Parathyroid adenoma (tissue), 2 donors: Measurements from ENCODE around the gene HK3.

ENCODE experiments used
- H2AFZ ChIP-seq: fragments of 300-600 bp; sonication (generic); one replicate; pipeline ENCODE4 v1.7.0; 2017; ENCODE audit warnings: antibody characterized with exemption, mild to moderate bottlenecking
- H3K27ac ChIP-seq: fragments of 300-600 bp; sonication (generic); one replicate; pipeline ENCODE4 v1.7.0; 2017
- H3K27me3 ChIP-seq: fragments of 300-600 bp; sonication (generic); one replicate; pipeline ENCODE4 v1.7.0; 2017; ENCODE audit warnings: low read length; ENCODE audit not compliant: control insufficient read depth, insufficient read depth
- H3K36me3 ChIP-seq: fragments of 300-600 bp; sonication (generic); one replicate; pipeline ENCODE4 v1.7.0; 2017; ENCODE audit warnings: low read length; ENCODE audit not compliant: control insufficient read depth, insufficient read depth
- H3K4me1 ChIP-seq: fragments of 300-600 bp; sonication (generic); one replicate; pipeline ENCODE4 v1.7.0; 2017; ENCODE audit warnings: control low read depth
- H3K4me2 ChIP-seq: fragments of 300-600 bp; sonication (generic); one replicate; pipeline ENCODE4 v1.7.0; 2017; ENCODE audit warnings: low read length
- H3K4me3 ChIP-seq: fragments of 300-600 bp; sonication (generic); one replicate; pipeline ENCODE4 v1.7.0; 2017; ENCODE audit warnings: low read depth, low read length
- H3K79me2 ChIP-seq: fragments of 300-600 bp; sonication (generic); one replicate; pipeline ENCODE4 v1.7.0; 2017; ENCODE audit warnings: control low read depth
- H3K9ac ChIP-seq: fragments of 300-600 bp; sonication (generic); one replicate; pipeline ENCODE4 v1.7.0; 2017; ENCODE audit warnings: mild to moderate bottlenecking
- H3K9me3 ChIP-seq: fragments of 300-600 bp; sonication (generic); one replicate; pipeline ENCODE4 v1.7.0; 2017; ENCODE audit warnings: low read length; ENCODE audit not compliant: control insufficient read depth
- TF ChIP-seq, protein P1 (sequence below): fragments of 300-600 bp; sonication (generic); IDR thresholded peaks from one replicate; pipeline ENCODE4 v1.7.0; 2017; ENCODE audit warnings: antibody characterized with exemption, mild to moderate bottlenecking
- donor health status: primary hyperparathyroidism.

HK3 gene

DNA sequence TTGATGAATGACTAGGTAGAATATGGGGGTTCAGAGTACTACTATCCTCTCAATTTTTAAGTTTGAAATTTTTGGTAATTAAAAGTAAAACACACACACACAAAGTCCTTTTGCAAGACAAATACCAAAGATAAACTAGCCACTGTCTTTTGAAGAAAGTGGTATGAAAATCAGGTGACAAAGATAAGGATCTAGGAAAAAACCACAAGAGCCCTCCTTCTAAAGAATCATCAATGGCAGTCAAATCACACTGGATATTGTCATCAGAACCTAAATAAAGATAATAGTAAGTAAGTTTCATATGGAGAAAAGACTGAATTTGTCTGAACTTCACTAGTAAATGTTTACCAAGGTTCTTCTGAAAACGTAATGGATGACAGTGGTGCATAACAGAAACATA, 30.5 kb upstream of the HK3 start:
- H3K79me2 ChIP-seq = peaks cover 17% of the 10 kb centered on the region
- no peak overlapping the region for H2AFZ ChIP-seq
- no peak overlapping the region for H3K9ac ChIP-seq
- no peaks in the 10 kb centered on the region for H3K9me3 ChIP-seq
- no peaks in the 10 kb centered on the region for H3K27me3 ChIP-seq
- no peak overlapping the region for H3K4me3 ChIP-seq
- H3K4me2 ChIP-seq = no peak overlapping the region
- no peak overlapping the region for H3K27ac ChIP-seq
- TF ChIP-seq, protein P1, sequence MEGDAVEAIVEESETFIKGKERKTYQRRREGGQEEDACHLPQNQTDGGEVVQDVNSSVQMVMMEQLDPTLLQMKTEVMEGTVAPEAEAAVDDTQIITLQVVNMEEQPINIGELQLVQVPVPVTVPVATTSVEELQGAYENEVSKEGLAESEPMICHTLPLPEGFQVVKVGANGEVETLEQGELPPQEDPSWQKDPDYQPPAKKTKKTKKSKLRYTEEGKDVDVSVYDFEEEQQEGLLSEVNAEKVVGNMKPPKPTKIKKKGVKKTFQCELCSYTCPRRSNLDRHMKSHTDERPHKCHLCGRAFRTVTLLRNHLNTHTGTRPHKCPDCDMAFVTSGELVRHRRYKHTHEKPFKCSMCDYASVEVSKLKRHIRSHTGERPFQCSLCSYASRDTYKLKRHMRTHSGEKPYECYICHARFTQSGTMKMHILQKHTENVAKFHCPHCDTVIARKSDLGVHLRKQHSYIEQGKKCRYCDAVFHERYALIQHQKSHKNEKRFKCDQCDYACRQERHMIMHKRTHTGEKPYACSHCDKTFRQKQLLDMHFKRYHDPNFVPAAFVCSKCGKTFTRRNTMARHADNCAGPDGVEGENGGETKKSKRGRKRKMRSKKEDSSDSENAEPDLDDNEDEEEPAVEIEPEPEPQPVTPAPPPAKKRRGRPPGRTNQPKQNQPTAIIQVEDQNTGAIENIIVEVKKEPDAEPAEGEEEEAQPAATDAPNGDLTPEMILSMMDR = no peak
- H3K36me3 ChIP-seq = no peaks in the 10 kb centered on the region
- no peaks in the 10 kb centered on the region for H3K4me1 ChIP-seq

GRCh38 chr5:176927562-176927961, 28.4 kb upstream of the HK3 start:
- no peak overlapping the region for H2AFZ ChIP-seq
- H3K27me3 ChIP-seq = no peaks in the 10 kb centered on the region
- H3K9me3 ChIP-seq = no peaks in the 10 kb centered on the region
- TF ChIP-seq, protein P1 = no peak
- H3K4me1 ChIP-seq = no peaks in the 10 kb centered on the region
- H3K27ac ChIP-seq = no peak overlapping the region
- H3K79me2 ChIP-seq = peaks cover 22% of the 10 kb centered on the region
- H3K4me3 ChIP-seq = no peak overlapping the region
- H3K4me2 ChIP-seq = no peak overlapping the region
- H3K9ac ChIP-seq = no peak overlapping the region
- no peaks in the 10 kb centered on the region for H3K36me3 ChIP-seq

- Histone ChIP-seq H2AFZ (no peak overlapping the region), H3K9ac (no peak overlapping the region)
- TF ChIP-seq, protein P1 = no peak
Observed at GRCh38 chr5:176922817-176923216, 23.7 kb upstream of the HK3 start.

GRCh38 chr5:176921714-176922113, 22.6 kb upstream of the HK3 start:
- H3K27ac ChIP-seq = no peak overlapping the region
- no peaks in the 10 kb centered on the region for H3K27me3 ChIP-seq
- H3K79me2 ChIP-seq = peaks cover 12% of the 10 kb centered on the region
- no peaks in the 10 kb centered on the region for H3K36me3 ChIP-seq
- no peaks in the 10 kb centered on the region for H3K9me3 ChIP-seq
- no peak overlapping the region for H3K4me2 ChIP-seq
- H2AFZ ChIP-seq = no peak overlapping the region
- no peak overlapping the region for H3K4me3 ChIP-seq
- H3K9ac ChIP-seq = no peak overlapping the region
- H3K4me1 ChIP-seq = no peaks in the 10 kb centered on the region
- TF ChIP-seq, protein P1 = no peak

More at GRCh38 chr5:176922817-176923216, 23.7 kb upstream of the HK3 start:
- Histone ChIP-seq H3K9me3 (no peaks in the 10 kb centered on the region), H3K36me3 (no peaks in the 10 kb centered on the region), H3K4me3 (no peak overlapping the region), H3K79me2 (peaks cover 17% of the 10 kb centered on the region), H3K4me1 (no peaks in the 10 kb centered on the region), H3K4me2 (no peak overlapping the region), H3K27ac (no peak overlapping the region), H3K27me3 (no peaks in the 10 kb centered on the region)

GRCh38 chr5:176918613-176919012, 19.5 kb upstream of the HK3 start:
- H3K4me3 ChIP-seq = no peak overlapping the region
- H3K27ac ChIP-seq = no peak overlapping the region
- H3K79me2 ChIP-seq = peaks cover 8% of the 10 kb centered on the region
- H3K4me1 ChIP-seq = no peaks in the 10 kb centered on the region
- no peak overlapping the region for H3K9ac ChIP-seq
- no peaks in the 10 kb centered on the region for H3K36me3 ChIP-seq
- H3K4me2 ChIP-seq = no peak overlapping the region
- no peaks in the 10 kb centered on the region for H3K27me3 ChIP-seq
- TF ChIP-seq, protein P1 = no peak
- H3K9me3 ChIP-seq = no peaks in the 10 kb centered on the region
- no peak overlapping the region for H2AFZ ChIP-seq
